Measurements from ENCODE around the gene KLF1.

Gene KLF1

GRCh38 chr19:12836529-12836863 lies 50.5 kb downstream of the KLF1 start:
- no peak for DNase-seq

- no peak for DNase-seq
Measured at GRCh38 chr19:12834976-12835757, 51.8 kb downstream of the KLF1 start.

DNA sequence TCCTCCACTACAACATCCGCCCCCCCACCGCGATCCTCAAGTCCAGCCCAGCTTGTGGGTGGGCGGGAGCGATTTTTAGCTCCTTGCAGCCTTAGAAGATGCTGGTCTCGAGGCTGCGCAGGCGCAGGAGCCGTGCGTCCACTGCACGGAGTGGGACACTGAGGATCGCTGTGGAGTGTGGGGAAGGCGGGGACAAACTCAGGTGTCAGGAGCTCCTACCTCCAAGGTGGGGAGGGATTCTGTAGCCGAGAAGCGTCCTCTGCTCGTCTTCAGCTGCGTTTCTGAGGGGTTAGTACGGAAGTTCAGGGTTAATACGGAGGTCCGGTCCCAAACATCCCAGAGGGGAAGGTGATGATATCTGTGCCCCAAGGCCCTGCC lies 52.4 kb downstream of the KLF1 start, which contains the start of gene RTBDN:
TSS of gene RTBDN (minus strand) at position 14 of the 378 bp plus-strand sequence. CDS start 4,600 bp downstream, outside the sequence.
- no peak for DNase-seq

Measured in activated gamma-delta T cell treated with Interleukin-2 at 50 U/mL for 16 hours (primary cell).